ENCODE results near the gene ZNF580. TPM values are rescaled to one million over a fixed set of nuclear protein-coding genes. Genes with fewer than 3 reads are reported as not detected.
A peak's percentile ranks its signal among the peaks of the same experiment; 100 is the strongest.

ZNF580 gene
- total RNA-seq, 8 experiments from 2014 or later, result 7.9 to 25.0 (median 11.1) TPM

DNA sequence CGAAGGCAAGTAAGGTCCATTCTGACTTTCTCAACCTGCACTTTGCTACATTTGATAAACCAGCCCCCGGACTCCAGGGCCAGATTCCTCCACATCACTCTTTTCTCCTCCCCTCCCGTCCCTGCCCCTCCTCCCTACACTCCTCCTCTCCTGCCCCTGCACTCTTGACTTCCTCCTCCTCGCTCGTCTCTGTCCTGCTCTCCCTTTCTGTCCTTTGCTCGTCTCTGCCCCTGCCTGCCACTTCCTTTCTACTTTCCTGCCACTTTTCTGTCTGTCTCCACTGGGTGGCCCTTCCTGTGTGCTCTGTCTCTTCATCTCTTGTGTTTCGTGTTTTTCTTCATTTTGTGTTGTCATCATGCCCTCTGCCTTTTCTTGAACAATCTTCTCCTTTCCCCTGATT, 21.0 kb downstream of the ZNF580 start:
- 71 to 100% (median 84%) methylated on average over 1 to 4 of the region's 7 CpGs; no CpG with 5 or more reads in 1 of the 10 experiments for WGBS, 10 experiments
- ATAC-seq (replicated peaks in 6 of 8), result no peak
- in situ Hi-C loops (cut with MboI; ENCODE audit: low pct_unique_long_range_greater_than_20kb in 2 of 9, low sequenced_read_pairs in 9 of 9, unreplicated experiment in 9 of 9), result no loop called here
- H3K27ac ChIP-seq, result no peak overlapping the region
- peaks cover 7 to 9% of the 10 kb centered on the region in 2 donors for H3K4me1 ChIP-seq (replicated peaks in 1 of 2)
- no peak overlapping the region for H3K4me3 ChIP-seq

DNA sequence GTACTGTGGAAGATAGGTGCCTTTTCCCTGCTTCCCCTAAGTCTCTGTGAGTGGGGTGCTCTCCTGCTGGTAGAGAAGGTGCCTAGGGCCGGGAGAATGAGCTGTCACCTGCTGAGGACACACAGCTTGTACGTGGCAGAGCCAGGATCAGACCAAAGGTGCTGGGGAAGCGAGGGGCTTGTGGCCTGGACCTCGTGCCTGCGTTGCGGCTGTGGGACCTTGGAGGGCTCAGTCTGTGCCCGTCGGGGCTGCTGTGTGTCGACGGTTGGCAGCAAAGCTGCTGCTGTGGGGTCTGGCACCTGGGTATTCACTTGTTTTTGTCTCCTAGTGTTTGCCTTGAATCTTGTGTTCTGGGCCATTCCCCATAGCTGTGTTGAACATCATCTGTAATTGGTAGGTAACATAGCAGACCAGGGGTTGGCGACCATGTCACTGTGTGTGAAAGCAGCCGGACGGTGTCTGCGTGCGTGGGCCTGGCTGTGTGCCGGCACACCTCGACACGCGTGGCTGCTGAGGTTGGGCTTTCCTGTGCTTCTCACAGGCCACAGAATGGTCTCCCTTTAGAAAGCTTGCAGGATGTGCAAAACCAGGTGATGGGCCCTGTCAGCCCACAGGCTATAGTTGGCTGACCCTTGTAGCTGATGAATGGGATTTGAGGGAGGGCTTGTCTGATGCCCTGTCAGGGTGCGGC, 23.2 kb downstream of the ZNF580 start:
- no peak overlapping the region for H3K4me3 ChIP-seq
- H3K4me1 ChIP-seq (replicated peaks in 1 of 2), result no peaks in the 10 kb centered on the region
- ATAC-seq (replicated peaks in 6 of 8), result no peak
- H3K27ac ChIP-seq, result no peak overlapping the region
- WGBS, 10 experiments, result 80 to 97% (median 89%) methylated on average over 1 to 11 of the region's 20 CpGs; no CpG with 5 or more reads in 5 of the 10 experiments
- in situ Hi-C loops (cut with MboI; ENCODE audit: low pct_unique_long_range_greater_than_20kb in 2 of 9, low sequenced_read_pairs in 9 of 9, unreplicated experiment in 9 of 9), result no loop called here

DNA sequence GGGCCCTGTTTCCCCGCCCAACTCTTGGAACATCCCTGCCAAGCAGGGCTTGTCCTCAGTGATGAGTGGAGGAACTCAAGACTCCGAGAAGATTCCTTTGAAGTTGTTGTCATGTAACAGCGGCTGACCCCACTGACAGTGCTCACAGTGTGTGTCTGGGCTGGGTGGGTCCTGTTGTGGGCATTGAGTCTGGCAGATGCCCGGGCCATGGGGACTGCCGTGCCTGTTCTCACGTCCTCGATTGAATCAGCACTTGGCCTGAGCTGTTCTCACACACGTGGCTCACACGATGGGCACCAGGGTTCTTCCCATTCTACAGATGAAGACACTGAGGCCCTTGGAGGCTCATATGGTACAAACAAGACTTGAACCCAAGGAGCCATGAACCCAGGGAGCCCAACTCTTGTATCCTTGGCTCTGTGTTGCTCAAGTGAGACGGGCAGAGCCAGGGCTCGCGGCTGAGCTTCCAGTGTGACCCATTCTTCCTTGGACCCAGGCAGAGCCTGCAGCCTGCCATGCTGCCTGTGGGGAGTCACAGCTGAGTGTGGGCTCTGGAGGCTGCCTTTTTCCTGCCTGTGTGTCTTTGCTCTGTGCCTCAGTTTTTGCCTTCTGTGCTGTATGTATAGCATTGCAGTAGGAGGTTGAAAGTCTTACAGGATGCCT, 25.7 kb downstream of the ZNF580 start:
- ATAC-seq (replicated peaks in 6 of 8), result no peak
- in situ Hi-C loops (cut with MboI; ENCODE audit: low pct_unique_long_range_greater_than_20kb in 2 of 9, low sequenced_read_pairs in 9 of 9, unreplicated experiment in 9 of 9), result no loop called here
- H3K4me3 ChIP-seq, result no peak overlapping the region
- no peak overlapping the region for H3K27ac ChIP-seq
- no peaks in the 10 kb centered on the region for H3K4me1 ChIP-seq (replicated peaks in 1 of 2)
- WGBS, 10 experiments, result 51 to 100% (median 89%) methylated on average over 2 to 4 of the region's 12 CpGs; no CpG with 5 or more reads in 4 of the 10 experiments

DNA sequence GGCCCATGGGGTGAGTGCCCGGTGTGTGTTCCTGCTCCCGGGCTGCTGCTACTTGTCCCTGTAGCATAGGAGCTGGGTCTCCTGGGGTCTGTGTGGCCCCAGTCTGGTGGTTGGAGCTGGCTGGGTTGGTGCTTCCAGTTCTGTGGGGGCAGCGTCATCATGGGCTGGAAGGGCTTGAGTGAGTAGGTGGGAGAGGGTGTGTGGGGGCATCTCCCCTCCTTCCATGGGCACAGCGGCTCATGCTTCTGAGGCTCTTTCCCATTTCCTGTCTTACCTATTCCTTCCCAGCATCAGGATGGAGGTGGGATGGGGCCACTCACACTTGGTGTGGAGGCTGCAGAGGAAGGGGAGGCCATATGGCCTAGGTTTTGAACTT, 26.2 kb downstream of the ZNF580 start:
- in situ Hi-C loops (cut with MboI; ENCODE audit: low pct_unique_long_range_greater_than_20kb in 2 of 9, low sequenced_read_pairs in 9 of 9, unreplicated experiment in 9 of 9), result no loop called here
- no peak overlapping the region for H3K4me3 ChIP-seq
- 87 to 100% (median 100%) methylated on average over 1 to 3 of the region's 4 CpGs; no CpG with 5 or more reads in 5 of the 10 experiments for WGBS, 10 experiments
- H3K4me1 ChIP-seq (replicated peaks in 1 of 2), result no peaks in the 10 kb centered on the region
- no peak for ATAC-seq (replicated peaks in 6 of 8)
- H3K27ac ChIP-seq, result no peak overlapping the region

DNA sequence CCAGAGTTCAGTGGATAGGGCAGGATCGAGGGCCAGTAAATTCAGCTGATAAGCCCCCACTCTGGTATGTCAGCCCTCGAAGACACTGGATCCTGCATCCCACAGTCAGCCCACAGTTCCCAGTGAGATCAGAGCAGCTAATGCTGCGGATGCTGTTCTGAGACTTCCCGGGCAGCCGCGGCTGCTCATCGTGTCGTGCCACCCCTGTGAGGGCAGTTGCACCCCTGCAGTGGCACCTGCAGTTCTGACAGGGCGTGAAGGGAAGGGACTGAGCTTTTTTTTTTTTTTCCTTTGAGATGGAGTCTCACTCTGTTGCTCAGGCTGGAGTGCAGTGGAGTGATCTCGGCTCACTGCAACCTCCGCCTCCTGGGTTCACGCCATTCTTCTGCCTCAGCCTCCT, 26.7 kb downstream of the ZNF580 start:
- H3K4me3 ChIP-seq, result no peak overlapping the region
- no peak overlapping the region for H3K27ac ChIP-seq
- in situ Hi-C loops (cut with MboI; ENCODE audit: low pct_unique_long_range_greater_than_20kb in 2 of 9, low sequenced_read_pairs in 9 of 9, unreplicated experiment in 9 of 9), result no loop called here
- WGBS, 10 experiments, result 60 to 100% (median 97%) methylated on average over 1 to 5 of the region's 12 CpGs; no CpG with 5 or more reads in 6 of the 10 experiments
- no peak for ATAC-seq (replicated peaks in 6 of 8)
- H3K4me1 ChIP-seq (replicated peaks in 1 of 2), result no peaks in the 10 kb centered on the region

DNA sequence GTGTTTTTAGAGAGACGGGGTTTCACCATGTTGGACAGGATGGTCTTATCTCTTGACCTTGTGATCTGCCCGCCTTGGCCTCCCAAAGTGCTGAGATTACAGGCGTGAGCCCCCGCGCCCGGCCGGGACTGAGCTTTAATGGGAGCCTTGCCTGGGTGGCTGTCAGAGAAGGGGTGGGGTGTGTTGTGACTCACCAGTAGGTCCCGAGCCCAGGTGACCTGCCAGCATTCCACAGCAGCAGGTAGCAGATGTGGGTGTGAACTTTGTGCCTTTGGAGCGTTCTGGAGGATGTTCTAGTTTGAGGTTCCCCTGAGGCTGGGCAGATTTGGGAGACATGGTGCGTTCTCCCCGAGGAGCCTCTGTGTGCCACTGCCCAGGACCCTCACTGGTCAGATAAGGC, 27.2 kb downstream of the ZNF580 start:
- Histone ChIP-seq H3K4me1 (replicated peaks in 1 of 2) (no peaks in the 10 kb centered on the region), H3K4me3 (no peak overlapping the region), H3K27ac (no peak overlapping the region)
- no peak for ATAC-seq (replicated peaks in 6 of 8)
- in situ Hi-C loops (cut with MboI; ENCODE audit: low pct_unique_long_range_greater_than_20kb in 2 of 9, low sequenced_read_pairs in 9 of 9, unreplicated experiment in 9 of 9), result no loop called here
- WGBS, 10 experiments, result 40 to 97% (median 86%) methylated on average over 1 to 6 of the region's 11 CpGs; no CpG with 5 or more reads in 5 of the 10 experiments

DNA sequence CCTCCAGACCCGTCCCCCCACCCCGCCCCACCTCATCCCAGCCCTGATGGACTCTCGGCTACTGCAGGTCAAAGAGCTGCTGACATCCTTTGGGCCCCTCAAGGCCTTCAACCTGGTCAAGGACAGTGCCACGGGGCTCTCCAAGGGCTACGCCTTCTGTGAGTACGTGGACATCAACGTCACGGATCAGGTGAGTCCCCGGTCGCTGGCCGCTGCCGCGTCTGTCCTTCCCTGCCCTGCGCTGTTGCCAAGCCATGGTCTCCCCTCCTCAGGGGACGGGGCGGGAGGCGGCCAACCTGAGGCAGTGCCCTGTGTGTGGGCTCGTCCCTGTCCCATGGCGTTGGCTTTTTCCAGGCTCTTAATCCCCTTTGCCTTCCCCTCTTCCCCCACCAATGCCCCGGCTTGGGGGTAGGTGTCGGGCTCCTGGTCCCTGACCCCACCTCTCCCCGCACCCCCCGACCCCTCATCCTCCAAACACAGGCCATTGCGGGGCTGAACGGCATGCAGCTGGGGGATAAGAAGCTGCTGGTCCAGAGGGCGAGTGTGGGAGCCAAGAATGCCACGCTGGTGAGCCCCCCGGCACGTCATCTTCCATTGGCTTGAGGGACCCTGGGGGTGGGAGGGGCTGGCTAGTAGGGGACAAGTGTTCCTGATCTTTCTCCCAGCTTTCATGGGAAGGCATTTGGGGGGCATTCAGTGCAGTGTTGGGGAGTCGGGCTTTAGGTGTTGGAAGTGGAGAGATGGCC, 28.0 kb downstream of the ZNF580 start:
- ATAC-seq (replicated peaks in 6 of 8), result peak in 1 of 8 experiments; percentile 8
- 87 to 100% methylated on average over 1 to 3 of the region's 30 CpGs; no CpG with 5 or more reads in 8 of the 10 experiments for WGBS, 10 experiments
- Histone ChIP-seq H3K27ac (no peak overlapping the region), H3K4me3 (no peak overlapping the region), H3K4me1 (replicated peaks in 1 of 2) (peaks cover 0 to 5% of the 10 kb centered on the region in 2 donors)
- in situ Hi-C loops (cut with MboI; ENCODE audit: low pct_unique_long_range_greater_than_20kb in 2 of 9, low sequenced_read_pairs in 9 of 9, unreplicated experiment in 9 of 9), result no loop called here

DNA sequence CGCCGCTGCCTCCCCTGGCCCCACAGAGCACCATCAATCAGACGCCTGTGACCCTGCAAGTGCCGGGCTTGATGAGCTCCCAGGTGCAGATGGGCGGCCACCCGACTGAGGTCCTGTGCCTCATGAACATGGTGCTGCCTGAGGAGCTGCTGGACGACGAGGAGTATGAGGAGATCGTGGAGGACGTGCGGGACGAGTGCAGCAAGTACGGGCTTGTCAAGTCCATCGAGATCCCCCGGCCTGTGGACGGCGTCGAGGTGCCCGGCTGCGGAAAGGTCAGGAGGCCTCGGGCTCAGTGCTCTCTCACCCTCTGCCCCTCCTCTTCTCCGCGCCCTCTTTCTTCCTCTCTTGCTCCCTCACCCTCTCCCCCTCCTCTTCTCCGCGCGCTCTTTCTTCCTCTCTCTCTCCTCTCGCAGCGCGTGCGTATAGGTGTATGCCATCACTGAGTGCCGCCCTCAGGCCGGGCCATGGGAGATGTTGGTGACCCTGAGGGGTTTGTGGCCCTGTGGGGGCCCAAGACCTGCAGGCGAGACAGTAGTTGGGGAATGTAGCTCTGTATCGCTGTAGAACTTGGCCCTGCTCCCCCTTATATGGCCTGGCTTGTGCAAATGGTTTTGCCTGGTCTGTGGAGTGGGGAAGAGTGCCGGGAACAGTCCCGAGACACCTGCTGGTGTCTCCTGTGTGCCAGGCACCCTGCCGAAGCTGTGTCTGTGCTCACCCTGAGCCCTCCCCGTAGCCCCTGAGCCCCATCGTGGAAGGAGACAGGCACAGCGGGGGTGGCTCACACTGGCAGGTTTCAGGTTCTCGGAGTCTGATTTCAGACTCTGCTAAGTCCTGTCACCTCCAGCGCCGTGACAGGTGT, 28.8 kb downstream of the ZNF580 start:
- WGBS, 10 experiments, result 90 to 100% (median 92%) methylated on average over 1 to 6 of the region's 43 CpGs; no CpG with 5 or more reads in 6 of the 10 experiments
- no peak for ATAC-seq (replicated peaks in 6 of 8)
- H3K4me3 ChIP-seq, result no peak overlapping the region
- in situ Hi-C loops (cut with MboI; ENCODE audit: low pct_unique_long_range_greater_than_20kb in 2 of 9, low sequenced_read_pairs in 9 of 9, unreplicated experiment in 9 of 9), result no loop called here
- no peak overlapping the region for H3K27ac ChIP-seq
- H3K4me1 ChIP-seq (replicated peaks in 1 of 2), result peaks cover 0 to 10% of the 10 kb centered on the region in 2 donors

DNA sequence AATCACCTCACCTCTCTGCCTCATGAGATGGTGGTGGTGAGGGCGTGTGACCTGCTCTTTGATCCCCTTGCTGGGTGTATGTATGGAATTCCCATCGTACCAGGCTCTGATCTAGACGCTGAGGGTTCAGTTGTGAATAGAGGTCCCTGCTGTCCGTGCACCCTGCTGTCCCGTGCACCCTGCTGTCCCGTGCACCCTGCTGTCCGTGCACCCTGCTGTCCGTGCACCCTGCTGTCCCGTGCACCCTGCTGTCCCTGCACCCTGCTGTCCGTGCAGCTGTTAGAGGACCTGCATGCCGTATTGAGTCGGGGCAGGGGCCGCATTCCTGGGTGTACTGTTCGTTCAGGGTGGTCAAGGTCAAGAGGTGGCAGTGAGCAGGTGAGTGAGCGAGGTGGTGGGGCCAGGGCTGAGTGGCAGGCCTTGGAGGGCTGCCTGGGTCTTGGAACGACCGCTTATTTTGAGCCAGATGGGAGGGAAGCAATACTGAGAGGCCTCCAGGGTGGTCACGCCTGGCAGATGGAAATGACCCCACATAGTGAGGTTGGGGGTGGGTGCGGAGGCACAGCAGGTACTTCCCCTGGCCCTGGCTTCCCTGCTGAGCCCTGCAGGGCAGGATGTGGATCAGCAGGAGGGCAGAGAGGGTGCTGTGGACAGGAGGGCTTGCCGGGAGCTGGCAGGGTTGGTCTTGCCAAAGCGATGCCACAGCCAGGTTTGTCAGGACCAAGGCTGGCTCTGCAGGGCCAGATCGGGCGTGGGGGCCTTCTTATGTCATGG, 29.7 kb downstream of the ZNF580 start:
- Histone ChIP-seq H3K27ac (no peak overlapping the region), H3K4me3 (no peak overlapping the region), H3K4me1 (replicated peaks in 1 of 2) (peaks cover 0 to 10% of the 10 kb centered on the region in 2 donors)
- ATAC-seq (replicated peaks in 6 of 8), result no peak
- in situ Hi-C loops (cut with MboI; ENCODE audit: low pct_unique_long_range_greater_than_20kb in 2 of 9, low sequenced_read_pairs in 9 of 9, unreplicated experiment in 9 of 9), result no loop called here
- WGBS, 10 experiments, result 80 to 97% (median 87%) methylated on average over 2 to 14 of the region's 23 CpGs; no CpG with 5 or more reads in 3 of the 10 experiments

DNA sequence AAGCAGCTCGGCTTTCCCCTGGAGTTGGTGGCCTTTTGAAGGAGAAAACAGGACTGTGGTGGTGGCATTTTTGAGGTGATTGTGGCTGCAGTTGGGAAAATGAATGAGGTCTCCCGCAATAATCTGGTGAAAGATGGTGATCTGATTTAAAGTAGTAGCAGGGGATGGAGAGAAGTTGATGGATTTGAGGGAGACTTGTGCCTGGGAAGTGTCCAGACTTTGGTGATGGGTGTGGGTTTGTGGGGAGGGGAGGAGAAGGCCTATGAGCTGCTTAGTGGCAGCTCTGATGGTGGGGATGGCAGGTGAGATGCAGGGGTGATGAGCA, 30.2 kb downstream of the ZNF580 start:
- ATAC-seq (replicated peaks in 6 of 8), result no peak
- in situ Hi-C loops (cut with MboI; ENCODE audit: low pct_unique_long_range_greater_than_20kb in 2 of 9, low sequenced_read_pairs in 9 of 9, unreplicated experiment in 9 of 9), result no loop called here
- 80 to 100% (median 94%) methylated on average over 1 of the region's 2 CpGs; no CpG with 5 or more reads in 6 of the 10 experiments for WGBS, 10 experiments
- H3K4me3 ChIP-seq, result no peak overlapping the region
- peaks cover 0 to 11% of the 10 kb centered on the region in 2 donors for H3K4me1 ChIP-seq (replicated peaks in 1 of 2)
- H3K27ac ChIP-seq, result no peak overlapping the region

DNA sequence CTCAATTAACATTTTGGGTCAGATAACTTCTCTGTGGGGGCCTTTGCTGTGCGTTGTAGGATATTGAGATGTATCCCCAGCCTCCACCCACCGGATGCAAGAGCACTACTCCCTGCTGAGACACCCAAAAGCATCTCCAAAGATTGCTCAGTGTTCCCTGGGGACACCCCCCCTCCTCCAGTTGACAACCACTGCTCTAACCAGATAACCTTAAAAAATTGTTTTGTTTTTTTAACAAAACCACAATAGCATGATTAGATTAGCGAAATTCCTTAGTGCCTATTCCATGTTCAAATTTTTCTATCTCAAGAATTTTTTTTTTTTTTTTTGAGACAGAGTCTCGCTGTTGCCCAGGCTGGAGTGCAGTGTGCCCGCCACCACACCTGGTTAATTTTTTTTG, 31.6 kb downstream of the ZNF580 start:
- Histone ChIP-seq H3K4me1 (replicated peaks in 1 of 2) (peaks cover 10 to 20% of the 10 kb centered on the region in 2 donors), H3K27ac (no peak overlapping the region), H3K4me3 (no peak overlapping the region)
- ATAC-seq (replicated peaks in 6 of 8), result no peak
- 42 to 100% (median 84%) methylated on average over 2 to 5 of the region's 5 CpGs for WGBS, 10 experiments
- in situ Hi-C loops (cut with MboI; ENCODE audit: low pct_unique_long_range_greater_than_20kb in 2 of 9, low sequenced_read_pairs in 9 of 9, unreplicated experiment in 9 of 9), result no loop called here

DNA sequence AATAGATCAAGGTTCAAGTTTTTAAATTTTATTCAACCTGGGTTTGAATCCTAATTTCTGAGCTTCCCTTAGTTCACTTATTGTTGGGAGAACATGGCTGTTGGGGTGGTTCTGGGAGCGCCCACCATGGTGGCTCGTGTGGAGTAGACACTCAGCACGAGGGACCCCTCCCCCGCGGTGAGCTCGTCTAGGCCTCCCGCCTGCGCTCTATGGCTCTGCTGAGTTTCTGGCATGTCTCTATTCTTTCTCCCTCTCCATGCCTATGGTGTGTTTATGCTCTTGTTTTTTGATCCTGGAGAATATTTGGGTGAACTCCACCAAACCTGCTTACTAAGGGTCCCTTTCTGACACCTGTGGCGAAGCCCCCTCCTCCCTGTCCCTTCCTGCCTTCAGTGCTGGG, 32.7 kb downstream of the ZNF580 start:
- Histone ChIP-seq H3K4me3 (no peak overlapping the region), H3K27ac (no peak overlapping the region), H3K4me1 (replicated peaks in 1 of 2) (peaks cover 10 to 20% of the 10 kb centered on the region in 2 donors)
- 56 to 100% (median 76%) methylated on average over 1 to 8 of the region's 9 CpGs; no CpG with 5 or more reads in 6 of the 10 experiments for WGBS, 10 experiments
- in situ Hi-C loops (cut with MboI; ENCODE audit: low pct_unique_long_range_greater_than_20kb in 2 of 9, low sequenced_read_pairs in 9 of 9, unreplicated experiment in 9 of 9), result no loop called here
- ATAC-seq (replicated peaks in 6 of 8), result no peak

All from motor neuron (in vitro differentiated cells).